Iris pigment epithelial cell (primary cell): ENCODE data around the gene FBXO31.
"Not testable (repeated sequence)": the region's sequence is repeated elsewhere in the genome, so short reads cannot be mapped to it uniquely, and the experiment has no call there.

Source experiments
- DNase-seq: peaks from one replicate; pipeline ENCODE4 v3.0.0-alpha.2; 2011; ENCODE audit warnings: low read depth

FBXO31 gene

DNA sequence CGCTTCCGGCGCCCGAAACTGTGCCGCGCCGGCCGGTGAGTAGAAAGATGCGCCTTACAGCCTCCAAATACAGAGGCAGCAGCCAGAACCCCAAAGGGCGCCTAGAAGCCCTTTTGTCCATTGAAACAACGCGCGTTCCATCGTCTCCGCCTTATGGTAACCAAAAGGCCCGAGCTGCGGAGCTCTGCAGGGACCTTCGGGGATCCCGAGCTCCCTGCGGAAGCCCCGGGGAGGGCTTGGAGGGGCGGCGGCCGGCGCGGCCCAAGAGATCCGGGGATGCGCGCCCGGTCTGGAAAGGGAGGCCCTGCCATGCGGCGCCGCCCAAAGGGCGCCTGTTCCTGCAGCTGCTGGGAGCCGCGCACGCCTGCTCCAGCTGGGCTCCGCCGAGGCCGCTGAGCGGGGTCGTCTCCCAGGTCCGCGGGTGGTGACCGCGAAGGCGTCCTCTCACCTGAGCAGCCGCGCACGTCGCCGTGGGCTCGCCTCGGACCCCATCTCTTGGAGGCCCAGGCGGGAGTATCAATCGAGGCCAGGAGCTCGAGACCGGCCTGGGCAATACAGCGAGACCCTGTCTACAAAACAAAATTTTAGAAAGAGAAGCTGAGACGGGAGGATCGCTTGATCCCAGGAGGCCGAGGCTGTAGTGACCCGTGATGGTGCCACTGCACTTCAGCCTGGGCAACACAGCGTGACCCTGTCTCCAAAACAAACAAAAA is 742 bp upstream of the FBXO31 start:
- no peak for DNase-seq

DNA sequence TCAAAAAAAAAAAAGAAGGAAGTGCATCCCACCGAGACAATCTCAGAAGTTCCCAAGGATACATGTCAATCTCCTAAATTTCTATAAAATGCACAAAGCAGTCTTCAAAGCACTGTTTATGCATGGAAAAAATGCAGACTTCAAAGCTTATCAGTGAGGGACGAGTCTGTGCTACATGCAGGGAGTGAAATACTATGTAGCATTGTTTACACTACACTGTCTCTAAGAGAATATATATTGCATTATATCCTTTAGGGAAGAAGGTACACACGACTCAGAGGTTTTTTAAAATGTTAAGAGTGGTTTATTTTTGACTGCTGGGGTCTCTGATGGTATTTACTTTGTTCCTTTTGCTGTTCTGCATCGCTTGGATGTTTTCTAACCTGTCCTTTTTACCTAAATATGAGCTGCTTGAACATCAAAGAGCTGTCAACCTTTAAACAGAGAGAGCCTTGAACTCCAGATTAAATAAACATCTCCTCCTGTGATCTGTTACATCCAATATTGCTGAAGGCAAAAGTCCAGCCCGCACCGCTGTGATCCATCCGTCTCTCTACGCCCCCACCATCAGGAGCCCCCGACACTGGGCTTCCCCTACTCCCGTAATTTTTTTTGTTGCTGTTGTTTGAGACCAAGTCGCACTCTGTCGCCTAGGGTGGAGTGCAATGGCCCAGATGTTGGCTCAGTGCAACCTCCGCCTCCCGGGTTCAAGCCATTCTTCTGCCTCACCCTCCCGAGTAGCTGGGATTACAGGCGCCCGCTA is 1.4 kb downstream of the FBXO31 start:
- DNase-seq = peak; percentile 35

DNA sequence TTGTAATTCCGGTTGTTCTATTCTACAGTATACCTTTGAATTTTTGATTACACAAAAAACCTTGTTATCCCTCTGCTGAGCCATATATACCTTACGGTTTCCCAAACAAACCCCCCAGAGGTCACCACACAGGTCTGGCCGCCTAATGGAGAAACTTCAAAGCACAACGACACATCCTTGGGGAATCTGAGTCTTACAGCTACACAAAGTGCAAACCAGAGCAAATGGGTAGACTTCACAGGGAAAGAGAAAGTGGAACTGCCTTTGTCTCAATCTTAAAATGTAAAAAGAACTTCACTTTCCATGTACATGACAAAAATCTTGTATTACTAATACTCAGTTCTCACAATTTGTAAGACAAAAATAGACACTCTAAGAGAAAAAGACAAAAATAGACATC is 2.7 kb downstream of the FBXO31 start:
- DNase-seq = peak; percentile 63

DNA sequence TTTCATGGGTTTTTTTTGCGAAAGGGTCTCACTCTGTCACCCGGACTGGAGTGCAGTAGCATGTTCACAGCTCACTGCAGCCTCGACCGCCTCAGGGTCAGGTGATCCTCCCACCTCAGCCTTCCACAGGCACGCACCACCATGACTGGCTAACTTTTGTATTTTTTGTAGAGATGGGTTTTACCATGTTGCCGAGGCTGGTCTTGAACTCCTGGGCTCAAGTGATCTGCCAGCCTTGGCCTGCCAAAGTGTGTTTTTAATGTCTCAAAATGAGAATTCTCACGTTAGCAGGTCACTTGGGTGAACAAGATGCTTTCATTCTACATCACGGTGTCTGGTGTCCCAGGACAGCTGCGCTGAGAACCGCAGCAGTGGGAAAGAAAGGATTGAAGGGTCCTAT is 3.2 kb downstream of the FBXO31 start:
- no peak for DNase-seq

DNA sequence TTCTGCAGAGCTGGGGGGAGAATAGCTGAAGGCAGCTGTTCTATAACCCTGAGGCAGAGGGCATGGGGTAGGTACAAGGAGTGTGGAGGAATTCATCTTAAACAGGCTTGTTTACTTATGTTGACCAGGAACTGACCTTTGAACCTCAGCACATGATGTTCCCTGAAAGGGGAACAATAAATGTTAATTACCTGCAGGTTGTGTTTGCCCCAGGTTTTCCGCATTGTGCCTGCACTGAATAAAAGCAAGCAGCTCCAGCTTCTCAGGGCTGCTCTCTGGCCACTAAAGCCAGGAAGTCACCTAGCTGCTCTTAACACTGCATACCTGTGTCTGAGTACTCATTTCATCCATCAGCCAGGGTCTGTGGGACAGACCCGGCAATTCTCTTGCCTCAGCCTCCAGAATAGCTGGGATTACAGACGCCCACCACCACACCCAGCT is 4.2 kb downstream of the FBXO31 start:
- DNase-seq = not testable (repeated sequence)

DNA sequence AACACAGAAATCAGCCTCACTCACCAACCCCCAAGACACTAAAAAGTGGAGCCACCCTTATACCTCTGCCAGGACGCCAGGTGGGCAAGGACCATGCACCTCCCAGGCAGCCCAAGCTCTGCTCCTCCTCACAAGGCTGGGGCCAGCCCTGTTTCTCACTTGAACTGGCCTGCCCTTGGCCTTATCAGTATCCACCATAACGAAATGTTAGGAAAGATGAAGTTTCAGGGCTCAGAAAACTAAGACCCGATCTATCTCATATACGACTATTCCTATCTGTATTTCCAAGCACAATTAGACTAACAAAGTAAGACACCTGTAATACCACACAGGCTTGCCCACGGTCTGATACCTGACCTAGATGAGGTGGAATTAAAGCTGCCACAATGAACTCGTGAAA is 6.9 kb downstream of the FBXO31 start:
- no peak for DNase-seq

DNA sequence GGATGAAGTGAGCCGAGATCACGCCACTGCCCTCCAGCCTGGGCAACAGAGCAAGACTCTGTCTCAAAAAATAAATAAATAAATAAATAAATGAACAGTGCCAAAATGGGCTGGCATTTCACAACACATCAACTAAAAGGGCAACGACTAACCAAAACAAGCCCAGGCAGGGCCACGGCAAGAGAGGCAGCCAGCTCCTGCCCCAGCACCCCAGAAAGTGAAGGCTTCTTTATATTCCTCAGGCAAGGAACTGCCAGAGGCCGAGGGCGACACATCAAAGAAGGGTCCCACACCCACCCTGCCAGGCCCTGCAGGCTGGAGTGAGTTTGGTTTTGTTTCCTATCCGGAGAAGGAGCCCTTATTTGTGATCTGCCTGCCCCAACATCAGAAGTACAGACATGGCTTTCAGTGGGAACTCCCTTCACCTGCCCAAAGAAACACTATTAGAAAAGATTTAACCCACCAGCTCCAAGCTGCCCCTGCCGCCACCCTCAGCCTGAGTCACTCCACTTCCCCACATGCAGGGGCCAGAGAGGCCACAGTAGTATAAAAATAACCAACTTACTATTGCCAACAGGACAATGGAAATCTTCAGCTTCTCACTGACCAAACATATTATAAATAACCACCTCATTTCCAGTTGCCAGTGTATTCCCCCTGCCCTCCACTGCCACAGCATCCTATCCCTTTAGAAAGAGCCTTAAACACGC is 8.0 kb downstream of the FBXO31 start:
- peak; percentile 60 for DNase-seq

DNA sequence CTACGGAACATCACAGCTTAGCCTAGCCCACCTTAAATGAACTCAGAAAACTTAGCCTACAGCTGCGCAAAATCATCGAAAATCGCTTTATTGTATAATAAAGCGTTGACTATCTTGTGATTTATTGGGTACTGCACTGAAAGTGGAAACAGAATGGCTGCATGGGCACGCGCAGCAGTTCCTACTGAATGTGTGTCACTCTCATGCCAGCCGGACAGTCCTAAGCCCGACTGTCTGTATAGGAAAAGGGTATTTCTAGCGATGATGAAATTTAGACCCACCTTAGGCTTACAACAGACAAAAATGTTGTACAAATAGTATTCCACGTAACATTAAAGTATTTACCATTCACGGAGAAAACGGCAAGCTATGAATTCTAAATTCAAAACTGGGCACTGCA is 9.3 kb downstream of the FBXO31 start:
- DNase-seq = no peak

DNA sequence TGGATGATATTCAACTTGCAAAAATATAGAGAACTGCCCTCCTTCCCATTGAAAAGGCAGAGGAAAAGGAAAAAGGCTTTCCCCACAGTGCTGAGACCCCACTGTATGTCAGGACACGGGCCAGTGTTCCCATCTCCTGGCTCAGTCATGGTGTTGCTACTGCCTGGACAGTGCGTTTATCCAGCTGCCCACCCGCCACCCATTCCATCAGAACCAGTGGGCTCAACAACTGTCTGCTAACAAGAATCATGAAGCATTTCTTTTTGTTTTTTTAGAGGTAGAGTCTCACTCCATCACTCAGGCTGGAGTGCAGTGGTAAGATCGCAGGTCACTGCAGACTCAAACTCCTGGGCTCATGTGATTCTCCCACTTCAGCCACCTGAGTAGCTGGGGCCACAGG is 11.3 kb downstream of the FBXO31 start:
- DNase-seq = no peak

DNA sequence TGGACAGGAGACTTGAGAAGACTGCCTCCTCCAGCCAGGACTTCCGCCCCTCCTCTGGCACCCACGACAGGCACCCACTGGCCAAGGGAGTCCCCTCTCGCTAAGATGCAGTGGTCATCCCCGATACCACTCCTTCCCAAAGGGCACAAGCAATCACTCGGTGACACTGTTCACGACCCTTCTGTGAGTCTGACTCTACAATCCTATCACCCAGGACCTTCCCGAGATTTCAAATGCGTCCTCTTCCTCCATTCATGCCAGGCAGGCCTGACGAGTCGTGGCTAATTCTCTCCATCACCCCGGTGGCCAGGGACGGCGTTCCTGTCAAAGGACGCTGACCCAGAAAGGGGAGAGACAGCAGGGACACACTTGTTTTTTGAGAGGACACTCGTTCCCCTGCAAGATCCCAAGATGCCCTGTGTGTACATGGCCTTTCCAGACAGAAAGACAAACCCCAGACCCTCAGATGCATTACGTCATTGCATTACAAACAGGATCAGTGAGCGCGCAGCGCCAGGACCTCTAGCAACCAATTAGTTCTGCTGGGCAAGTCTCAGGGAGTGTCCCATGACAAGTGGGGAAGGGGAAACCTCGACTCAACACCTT is 12.2 kb downstream of the FBXO31 start:
- DNase-seq = no peak

DNA sequence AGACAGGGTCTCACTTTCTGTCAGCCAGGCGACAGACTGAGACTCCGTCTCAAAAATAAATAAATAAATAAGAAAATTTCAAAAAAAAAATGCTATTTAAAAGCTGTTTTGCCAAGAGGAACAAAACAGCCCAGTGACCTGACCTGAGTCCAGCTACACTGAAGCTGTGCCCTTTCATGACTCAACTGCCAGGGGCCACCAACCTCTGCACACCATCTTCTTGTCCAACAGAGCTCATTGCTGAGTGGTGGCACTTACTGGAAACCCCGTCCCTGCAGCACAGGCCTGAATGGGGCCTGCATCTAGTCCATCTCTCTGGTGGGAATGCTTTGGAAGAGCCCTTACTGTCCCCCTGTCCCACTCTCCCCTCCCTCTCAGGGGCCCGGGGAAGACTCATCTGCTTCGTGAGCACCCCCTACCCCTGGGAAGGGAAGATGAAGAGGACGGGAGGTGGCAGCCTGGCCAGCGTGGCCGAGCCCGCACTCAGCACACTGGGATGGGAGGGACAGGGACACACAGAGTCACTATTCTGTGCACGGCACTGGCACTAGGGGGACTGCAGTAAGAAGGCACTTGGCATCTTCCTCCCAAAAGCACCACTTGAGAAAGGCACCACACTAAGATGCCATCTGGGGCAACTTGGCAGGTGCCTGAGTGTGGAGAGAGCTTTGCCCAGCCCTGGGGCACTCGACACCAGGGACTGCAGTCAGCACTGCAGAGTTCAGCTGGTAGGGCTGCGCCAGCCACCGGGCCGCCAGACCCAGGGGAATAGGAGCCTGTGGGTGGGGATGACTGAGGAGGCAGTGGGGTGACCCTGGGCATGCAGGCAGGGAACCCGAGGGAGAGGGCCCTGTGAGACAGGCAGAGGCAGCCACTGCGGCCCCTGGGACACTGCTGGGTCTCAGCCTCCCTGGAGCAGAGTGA is 13.5 kb downstream of the FBXO31 start:
- DNase-seq = no peak

DNA sequence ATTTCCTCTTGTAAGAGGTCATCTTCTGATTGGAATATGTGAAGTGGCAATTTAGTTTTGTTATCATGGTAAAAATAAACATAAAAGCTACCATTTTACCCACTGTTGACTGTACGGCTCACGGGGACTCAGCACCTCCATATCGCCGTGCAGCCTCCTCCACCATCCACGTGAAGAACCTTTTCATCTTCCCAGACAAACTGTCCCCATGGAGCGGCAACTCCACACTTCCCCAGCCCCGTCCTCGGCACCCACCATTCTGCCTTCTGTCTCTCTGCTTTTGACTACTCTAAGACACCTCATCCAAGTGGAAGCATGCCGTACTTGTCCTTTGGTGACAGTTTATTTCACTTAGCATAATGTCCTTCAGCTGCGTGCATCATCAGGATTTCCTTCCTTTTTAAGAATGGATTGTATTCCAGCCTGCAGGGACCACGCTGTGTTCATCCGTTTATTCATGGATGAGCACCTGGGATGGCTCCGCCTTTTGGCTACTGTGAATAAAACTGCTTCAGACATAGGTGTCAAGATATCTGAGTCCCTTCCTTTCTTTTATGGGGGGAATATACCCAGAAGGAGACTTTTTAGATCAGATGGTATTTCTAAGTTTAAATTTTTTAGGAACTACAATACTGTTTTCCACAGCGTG is 14.3 kb downstream of the FBXO31 start:
- no peak for DNase-seq

DNA sequence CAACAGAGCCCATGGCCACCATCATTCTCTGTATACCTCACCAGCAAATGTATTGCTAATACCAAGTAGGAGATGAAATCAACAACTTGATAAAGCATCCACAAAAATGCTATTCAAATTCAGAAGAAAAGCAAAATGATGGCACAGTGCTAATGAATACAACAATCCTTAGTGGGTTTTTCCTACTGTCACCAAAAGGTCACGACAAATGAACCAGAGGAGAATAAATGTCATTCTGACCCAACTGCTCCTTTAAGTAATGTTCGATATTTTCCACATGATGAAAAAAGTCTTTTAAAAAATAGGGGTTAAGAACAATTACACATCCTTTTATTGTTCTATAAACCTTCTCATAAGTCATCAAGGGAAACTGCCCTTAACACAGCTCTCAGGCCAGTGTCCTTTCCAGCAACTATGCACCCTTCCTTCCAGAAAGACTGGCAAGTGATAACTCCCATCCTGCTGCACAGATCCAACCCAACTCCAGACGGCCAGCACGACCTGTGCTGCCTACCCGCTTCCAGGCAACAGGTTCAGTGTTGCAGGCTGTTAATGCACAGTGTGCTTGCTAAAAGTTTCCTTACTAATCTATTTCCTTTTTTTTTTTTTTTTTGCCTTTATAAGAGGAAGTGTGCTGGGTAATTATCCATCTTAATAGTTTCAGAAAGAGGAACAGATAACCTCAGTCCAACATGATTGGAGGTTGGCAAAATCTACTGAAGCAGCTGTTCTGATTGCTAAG is 15.4 kb downstream of the FBXO31 start:
- DNase-seq = no peak

DNA sequence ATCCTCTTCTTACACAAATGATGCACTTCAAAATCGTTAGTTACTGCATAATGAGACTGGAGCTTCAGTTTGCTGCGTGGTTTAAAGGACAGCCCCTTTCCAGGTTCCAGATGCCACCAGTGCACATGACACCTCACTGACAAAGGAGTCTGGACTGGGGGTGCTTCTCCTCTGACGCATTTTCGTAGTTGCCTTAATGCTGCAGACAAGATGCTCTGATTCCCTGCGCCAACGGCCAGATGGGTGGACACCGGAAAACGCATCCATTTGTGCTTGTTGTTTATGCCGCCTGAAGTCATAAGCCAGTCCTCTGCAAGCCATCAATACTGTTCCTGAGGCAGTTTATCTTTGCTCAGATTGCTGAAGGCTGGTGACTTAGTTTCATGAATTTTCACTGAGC is 16.0 kb downstream of the FBXO31 start:
- no peak for DNase-seq

DNA sequence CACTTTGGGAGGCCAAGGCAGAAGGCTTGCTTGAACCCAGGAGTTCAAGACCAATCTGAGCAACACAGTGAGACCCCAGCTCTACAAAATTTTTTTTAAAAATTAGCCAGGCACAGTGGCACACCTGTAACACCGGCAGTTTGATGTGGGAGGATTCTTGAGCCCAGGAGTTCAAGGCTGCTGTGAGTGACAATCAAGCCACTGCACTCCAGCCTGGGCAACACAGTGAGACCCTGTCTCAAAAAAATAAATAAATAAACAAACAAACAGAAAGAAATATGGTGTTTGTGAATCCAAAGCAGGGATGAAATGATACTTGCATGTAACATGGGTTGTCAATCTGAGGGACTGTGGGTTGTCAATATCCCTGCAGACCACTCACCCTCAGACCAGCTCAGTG is 16.6 kb downstream of the FBXO31 start:
- no peak for DNase-seq

DNA sequence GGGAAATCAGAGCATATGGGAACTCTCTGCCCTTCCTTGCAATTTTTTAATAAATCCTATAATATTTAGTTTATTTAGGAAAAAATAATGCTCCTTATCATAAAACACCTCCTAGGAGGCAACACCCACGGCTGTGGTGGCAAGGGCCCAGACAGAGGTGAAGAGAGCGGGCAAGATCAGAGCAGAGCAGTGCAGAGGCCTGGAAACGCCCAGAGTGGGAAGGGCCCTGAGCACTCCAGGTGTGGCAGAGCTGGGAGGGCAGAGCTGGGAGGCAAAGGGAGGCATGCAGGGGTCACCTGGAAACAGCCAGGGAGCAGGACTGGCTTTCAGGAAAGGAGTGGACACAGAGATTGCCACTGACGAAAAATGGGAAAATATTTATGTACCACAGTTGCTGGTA is 17.3 kb downstream of the FBXO31 start:
- no peak for DNase-seq

DNA sequence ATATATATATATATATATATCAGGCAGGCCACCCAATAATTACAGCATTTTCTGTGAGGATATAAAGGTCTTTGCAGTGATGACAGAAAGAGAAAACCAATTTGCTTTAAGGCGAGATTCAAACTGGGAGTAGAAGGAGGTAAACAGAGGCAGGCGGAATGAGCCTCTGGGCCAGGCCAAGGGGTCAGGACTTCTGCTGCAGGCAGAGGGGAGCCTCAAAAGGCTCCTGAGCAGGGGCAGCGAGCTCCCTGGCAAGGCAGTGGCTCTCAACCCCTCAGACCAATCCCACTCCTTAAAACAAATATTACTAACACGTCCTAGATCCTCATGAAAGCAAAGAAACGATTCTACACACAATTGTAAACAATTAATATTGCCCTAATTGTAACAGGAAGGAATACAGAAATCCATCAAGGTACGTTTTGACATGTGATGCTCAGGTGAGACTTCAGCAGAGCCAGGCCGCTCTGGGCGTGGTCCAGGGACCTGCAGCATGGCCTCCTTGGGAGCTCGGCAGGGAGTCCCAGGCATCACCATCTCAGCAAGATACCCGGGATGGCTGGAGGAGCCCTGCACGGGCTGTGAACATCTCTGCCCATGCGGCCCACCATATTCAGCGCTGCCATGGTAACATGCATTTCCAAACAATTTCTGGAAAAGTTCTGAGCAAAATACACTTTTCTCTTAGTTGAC is 18.4 kb downstream of the FBXO31 start:
- no peak for DNase-seq

DNA sequence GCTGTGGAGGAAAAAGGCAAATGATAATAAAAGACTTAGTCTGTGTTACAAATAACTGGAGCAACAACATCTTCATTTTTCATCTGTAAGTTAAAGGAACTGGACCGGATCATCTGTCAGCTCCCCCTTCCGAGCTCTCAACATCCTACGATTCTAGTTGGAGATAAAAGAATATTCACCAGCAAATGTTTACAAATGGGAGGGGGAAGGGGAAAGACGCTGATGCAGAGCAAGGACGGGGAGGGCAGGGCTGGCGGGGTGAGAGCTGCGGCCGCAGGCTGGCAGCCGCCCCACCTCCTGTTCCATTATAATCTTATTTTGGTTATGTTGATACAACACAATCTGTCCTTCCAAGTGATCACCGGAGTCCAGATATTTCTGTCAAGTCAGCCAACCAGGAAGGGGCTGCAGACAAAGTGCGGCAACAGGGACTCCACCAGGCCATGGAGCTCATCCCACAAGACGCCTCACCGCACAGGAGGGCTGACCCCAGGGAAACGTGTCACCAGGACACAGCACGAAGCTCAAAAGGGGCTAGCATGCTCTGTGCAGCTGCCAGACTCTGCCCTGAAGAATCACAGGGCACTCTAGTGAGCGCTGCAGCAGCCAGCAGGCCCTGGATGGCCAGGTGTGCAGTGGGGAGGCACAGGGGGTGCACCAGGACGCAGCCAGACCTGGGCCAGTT is 19.7 kb downstream of the FBXO31 start:
- peak; percentile 55 for DNase-seq
